GM18858 (cell line): ENCODE measurements around the gene CNDP2.

Source experiments
- ATAC-seq: cut with Tn5 transposase; IDR thresholded peaks from one replicate; pipeline ENCODE4 v1.9.1; 2021; ENCODE audit not compliant: unreplicated experiment

The CNDP2 gene

DNA sequence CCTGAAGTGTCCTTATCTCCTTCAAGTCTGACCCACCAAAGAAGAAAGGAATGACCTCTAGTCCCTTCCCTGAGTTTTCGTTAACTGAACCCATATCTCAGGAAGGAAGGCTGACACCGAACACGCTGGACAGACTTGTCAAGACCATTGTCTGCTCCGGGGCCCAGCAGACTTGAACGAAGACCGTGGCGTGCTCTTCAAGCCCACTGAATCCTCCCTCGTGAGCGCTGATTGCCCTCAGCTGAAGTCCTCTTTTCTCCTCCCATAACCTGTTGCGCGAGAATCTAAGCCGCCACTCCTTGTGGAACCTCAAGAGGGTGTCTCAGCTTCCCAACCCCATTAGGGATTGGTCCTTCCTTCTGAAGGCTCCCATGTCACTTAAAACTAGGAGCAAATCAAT is 37.5 kb downstream of the CNDP2 start:
- ATAC-seq = no peak

DNA sequence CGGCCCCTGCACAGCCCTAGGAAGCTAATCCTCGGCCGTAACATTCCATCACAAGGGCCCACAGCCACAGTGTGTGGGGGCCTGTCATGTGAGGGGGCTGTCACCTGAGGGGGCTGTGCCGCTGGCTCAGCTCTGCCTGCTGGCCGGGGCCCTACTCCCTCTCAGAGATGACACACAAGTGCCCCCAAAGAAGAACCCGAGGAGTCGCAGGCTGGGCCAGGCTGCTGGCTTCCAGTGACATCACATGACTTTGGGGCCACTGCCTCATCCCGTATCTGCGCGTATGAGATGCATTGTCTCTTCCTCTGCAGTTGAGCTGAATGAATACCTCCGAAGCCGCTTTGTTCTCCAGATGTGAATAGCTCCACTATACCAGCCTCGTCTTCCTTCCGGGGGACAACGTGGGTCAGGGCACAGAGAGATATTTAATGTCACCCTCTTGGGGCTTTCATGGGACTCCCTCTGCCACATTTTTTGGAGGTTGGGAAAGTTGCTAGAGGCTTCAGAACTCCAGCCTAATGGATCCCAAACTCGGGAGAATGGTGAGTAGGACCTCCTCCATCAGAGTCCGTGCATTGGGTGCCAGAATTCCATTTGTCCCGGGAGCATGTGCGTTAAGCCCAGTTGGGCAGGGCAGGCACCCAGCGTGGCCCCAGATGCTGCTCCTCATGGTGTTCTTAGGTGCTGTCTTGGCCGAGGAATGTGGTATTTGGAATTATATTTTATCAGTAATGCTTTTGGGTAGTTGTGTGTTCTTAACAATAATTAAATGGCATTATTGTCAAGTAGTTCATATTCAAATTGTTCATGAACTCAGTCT is 38.2 kb downstream of the CNDP2 start, which contains the start of gene CNDP1:
TSS of gene CNDP1 (plus strand) at position 351 of the 820 bp plus-strand sequence. CDS start at position 519, 168 bp downstream.
- no peak for ATAC-seq

DNA sequence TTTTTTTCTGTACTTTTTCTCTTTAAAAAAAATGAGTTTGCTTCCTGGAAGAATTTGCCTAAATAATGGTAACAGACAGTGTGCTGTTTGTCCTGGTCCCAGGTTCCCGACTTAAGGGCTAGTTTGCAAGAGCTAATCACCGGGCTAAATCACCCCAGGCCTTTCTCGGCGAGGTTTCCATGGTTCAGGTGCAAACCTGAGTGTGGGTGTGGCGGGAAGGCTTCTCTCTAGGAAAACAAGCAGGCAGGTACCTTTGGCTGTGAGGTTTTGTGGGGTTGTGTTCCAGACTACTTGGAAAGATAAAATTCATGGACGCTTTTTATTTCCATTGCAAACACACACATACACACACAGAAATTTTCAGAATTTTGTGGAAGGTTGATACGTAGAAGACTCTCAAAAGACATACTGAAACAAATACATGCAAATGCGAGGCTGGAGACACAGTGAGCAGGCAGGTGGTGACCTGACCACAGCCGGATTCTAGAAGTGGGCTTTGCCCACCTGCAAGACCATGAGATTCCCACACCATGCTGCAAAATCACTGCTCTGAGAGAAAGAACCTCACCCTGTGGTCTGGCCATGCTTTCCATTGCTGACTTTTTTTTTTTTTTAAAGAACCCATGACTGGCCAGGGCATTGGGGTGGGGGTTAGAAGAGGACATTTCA is 39.0 kb downstream of the CNDP2 start:
- no peak for ATAC-seq

DNA sequence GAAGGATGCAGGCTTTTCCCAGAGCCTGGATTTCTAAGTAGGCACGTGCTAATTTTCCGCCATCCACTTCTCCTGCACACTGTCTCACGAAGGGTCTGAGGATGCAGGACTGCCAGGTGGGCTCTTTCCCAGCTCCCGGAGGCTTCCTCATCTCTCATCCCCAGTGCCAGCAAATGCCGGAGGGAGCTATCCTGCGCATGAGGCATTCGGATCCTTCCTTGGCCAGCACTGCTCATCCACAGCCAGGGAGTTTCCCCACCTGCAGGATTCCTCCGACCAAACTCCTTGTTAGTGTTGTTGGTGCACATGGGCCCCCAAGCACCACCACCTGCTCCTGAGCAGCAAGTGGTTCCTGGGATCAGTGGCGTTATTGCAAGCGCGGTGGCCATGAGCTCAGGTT is 43.1 kb downstream of the CNDP2 start:
- no peak for ATAC-seq

DNA sequence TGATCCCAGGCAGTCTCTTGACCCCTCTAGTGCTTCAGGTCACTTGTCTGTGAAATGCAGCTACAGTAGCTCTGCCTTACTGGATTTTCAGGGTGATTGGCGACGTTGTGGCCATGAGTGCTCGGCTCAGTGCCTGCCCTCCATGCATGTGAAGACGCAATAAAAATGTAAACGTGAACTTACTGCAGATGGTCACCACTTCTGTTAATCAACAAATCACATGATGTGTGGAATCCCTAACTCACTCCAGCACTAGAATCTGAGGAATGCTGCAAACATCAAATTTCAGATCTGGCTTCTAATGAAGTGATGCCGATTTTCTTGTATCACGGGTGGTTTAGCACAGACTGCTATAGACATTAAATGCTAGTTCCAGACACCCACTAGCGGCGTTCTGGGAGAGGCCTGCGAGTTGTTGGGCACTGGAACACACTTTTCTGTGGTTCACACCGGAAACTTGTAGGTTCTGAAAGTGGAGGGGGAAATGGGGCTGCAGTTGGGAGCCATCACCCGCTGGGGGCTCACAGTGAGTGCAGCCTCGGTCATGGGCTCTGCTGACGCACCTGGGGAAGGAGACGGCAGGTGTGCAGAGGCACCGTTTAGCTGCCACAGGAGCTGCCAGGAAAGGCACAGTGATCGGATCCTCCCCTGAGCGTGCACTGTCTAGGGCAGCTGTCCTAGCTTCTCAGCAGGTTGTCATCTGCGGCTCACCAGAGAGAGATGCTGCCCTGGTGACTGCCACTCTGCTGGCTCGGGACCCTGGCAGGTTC is 44.7 kb downstream of the CNDP2 start:
- no peak for ATAC-seq

DNA sequence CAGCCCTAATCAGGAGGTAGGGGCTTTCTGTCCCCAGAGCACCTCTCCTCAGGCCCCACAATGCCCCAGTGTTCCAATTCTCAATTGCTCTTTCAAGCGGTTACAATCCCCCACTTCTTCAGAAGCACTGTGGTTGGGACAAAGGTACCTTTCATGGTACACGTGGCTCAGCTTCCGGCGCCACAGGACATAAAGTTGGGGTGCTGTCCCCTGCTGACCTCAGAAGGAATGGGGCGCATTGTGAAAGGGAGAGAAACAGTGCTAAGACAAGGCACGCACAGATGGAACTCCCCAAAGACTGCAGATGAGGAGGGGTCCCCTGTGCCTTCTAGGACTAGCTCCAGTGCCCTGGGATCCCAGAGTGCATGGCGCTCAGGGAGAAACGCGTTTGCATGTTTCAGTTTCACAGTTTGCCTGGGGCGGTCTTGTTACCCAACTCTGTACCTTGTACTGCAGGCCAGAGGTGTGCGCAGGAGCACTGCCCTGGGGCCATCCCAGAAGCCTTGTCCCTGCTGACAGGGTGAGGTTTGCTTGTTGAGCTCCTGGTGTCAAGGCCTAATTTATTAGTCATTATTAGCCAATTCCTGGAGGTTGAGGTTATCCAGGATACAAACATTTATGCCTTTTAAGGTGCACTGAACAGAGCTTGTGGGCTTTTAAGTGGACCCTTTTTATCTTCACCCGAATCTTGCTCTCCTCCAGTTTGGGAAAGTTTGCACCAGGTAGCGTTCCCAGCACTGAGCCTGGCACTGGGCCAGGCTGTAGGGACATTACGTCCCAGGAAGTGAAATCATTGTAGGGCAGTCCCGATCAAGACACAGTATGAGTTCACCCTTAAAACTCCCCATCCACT is 45.8 kb downstream of the CNDP2 start:
- no peak for ATAC-seq

DNA sequence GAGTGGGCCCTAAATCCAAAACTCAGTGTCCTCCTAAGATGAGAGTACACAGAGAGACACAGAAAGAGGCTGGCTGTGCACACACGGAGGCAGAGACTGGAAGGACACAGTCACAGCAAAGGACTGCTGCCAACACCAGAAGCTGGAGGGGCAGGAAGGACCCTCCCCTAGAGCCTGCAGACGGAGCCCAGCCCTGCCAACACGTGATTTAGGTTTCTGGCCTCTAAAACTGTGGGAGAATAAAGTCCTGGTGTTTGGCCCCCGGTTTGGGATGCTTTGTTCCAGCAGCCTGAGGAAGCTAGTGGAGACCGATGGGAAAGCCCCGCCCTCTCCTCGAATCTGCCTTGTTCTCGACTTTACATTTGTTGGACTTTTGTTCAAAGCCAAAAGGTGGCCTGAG is 48.7 kb downstream of the CNDP2 start:
- ATAC-seq = no peak

DNA sequence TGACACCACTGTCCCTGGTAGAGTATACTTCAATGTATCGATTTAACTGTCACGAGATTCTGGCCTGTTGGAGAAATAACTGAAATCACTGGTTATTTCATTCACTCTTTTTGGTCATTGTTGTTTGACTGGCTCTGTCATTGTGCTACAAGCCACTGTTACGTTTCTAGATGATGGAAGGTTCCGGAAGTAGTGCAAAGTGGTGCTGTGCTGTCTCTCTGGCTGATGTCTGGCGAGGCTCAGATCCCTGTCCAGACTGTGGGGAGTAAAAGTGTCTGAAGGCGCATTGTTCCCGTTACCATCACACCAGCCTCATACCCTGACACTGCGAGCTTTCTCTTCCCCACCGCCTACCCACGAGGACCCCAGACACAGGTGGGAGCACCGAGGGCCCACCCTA is 49.8 kb downstream of the CNDP2 start:
- ATAC-seq = no peak

DNA sequence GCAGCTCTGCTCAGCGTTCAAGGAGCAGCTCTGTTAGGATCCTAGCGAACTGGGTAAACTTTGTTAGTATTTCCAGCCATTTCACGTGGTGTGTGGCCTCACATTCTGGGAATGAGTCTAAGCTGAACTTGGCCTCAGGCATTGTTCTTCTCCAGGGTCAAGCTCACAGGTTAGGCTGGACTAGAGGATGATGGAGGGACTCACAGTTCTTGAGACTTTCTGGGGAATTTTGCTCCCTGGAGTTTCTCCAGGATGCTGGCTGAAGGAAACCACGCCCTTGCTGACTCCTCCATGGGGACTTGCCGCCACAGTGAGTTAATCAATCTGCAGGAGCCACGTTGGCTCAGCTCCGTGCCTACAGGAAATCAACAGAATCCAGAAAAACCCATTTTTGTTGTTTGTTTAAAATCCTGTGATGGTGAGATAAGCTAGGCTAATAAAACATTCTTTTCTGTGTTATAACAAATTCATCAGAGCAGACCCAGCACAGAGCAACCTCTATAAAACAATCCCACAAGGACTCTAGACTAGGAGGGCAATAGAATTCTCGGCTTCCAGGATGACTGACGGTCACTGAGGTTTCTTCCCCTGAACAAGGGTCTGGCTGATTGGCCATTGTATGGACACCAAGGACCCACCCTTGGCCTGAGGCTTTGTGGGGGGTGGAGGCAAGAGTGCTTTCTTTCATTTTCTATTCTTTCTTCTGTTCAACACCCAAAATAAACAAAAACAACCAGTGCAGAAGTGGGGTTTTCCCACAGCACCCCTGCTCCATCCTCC is 50.8 kb downstream of the CNDP2 start:
- ATAC-seq = no peak

DNA sequence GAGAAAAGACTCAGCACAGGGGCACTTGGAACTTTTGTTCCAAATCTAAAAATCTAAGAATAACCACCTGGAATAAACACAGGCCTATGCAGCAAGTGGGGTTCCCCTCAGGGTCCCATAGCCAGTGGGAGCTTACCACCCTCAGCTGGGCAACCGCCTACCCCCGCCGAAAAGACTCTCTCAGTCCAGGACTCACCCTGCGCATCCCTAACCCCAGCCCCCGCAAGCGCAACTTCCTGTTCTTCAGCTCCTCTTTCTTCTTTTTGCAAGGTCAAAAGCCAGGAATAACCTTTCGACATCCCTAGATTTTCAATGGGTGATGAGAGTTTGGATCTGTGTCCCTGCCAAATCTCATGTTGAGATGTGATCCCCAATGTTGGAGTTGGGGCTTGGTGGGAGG is 51.7 kb downstream of the CNDP2 start:
- no peak for ATAC-seq

DNA sequence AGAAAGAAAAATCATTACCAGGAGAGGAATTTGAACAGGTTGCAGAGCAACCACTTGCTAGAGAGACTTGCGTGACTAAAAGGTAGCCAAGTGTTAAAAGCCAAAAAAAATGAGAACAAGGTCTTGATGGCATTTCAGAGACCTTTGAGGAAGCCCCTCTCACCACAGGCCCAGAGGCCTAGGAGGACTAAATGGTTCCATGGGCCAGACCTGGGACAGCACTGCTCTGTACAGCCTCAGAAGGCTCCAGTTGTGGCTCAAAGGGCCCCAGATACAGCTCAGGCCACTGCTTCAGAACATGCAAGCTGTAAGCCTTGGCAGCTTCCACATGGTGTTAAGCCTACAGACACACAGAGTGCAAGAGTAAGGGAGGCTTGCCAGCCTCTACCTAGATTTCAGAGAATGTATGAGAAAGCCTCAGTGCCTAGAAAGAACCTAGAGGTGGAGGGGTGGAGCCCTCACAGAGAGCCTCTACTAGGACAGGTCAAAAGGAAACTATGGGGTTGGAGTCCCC is 53.5 kb downstream of the CNDP2 start:
- no peak for ATAC-seq

DNA sequence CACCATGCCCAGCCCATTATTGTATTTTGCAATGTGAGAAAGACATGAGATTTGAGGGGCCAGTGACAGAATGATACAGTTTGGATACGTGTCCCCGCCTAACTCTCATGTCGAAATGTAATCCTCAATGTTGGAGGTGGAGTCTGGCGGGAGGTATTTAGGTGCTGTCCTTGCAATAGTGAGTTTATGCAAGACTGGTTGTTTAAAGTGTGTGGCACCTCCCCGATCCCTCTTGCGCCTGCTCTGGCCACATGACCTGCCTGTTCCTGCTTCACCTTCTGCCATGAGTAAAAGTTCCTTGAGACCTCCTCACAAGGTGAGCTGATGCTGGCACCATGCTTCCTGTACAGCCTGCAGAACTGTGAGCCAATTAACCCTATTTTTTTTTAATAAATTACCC is 54.7 kb downstream of the CNDP2 start:
- ATAC-seq = no peak

DNA sequence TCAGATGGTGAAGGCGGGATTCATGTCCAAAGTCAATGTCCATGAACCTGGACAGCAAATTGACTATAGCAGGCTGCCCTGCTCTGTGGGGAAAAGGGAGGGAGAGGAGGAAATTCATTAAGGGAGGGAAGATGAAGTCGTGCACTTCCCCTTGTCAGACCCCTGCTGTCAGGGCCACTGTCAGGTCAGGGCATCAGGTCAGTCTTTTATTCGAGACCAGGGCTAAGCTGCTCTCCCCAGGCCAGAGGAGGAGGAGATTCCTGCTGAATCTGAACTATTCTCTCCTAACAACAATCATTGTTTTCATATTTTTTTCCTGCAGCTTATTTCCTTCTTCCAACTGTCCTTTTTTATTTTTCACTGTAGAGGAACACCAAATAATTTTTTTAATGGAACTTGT is 55.3 kb downstream of the CNDP2 start:
- ATAC-seq = no peak

DNA sequence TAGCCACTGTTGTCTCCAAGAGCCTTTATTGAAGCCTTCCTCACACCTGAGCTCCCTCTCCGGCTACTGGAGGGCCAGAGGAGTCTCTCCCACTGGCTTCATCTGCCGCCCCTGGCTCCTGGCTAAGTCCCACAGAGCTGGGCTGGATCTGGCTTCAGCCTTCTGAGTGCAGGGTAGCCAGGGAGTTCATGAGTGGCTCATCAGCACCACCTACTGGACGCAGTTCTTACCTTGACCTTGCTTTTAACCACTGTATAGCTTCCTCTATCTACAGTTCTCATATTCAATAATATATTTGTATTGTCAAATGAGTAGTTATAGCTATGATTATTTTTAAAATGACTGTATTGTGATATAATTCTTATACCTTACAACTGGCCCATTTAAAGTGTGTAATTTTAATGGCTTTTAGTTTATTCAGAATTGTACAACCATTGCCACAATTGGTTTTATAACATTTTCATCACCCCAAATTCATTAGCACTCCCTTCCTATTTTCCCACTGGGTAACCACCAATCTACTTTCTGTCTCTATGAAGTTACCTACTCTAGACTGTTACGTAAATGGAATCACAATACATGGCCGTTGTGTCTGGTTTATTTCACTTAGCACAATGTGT is 55.9 kb downstream of the CNDP2 start:
- peak; percentile 98 for ATAC-seq

DNA sequence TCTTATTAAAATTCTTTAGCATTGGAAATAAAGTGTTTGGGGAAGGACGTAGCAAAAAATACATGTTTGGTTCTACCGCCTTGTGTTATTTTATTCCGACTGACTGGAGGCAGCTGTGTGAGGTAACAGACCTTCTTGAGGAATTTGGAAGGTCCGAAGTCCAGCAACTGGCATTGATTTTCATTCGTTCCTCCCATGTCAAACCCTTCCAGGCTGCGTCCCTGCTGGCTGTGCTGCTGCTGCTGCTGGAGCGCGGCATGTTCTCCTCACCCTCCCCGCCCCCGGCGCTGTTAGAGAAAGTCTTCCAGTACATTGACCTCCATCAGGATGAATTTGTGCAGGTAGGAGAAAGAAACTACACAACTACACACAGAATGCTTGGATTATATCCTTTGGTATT is 60.0 kb downstream of the CNDP2 start:
- no peak for ATAC-seq

DNA sequence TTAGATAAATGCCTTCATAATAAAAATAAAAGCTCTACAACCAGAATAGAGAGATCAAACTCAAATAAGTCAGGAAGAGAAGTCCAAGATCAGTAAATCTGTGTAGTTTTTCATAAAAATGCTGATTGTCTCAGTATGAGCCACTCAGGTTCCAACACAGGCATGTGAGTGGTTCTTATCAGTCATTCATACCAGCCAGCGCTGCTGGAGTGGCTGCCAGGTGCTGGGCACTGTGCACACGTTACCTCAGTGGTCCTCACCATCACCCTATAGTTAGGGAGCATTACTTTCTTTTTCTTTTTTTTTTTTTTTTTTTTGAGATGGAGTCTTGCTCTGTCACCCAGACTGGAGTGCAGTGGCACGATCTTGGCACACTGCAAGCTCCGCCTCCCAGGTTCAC is 61.9 kb downstream of the CNDP2 start:
- ATAC-seq = no peak

DNA sequence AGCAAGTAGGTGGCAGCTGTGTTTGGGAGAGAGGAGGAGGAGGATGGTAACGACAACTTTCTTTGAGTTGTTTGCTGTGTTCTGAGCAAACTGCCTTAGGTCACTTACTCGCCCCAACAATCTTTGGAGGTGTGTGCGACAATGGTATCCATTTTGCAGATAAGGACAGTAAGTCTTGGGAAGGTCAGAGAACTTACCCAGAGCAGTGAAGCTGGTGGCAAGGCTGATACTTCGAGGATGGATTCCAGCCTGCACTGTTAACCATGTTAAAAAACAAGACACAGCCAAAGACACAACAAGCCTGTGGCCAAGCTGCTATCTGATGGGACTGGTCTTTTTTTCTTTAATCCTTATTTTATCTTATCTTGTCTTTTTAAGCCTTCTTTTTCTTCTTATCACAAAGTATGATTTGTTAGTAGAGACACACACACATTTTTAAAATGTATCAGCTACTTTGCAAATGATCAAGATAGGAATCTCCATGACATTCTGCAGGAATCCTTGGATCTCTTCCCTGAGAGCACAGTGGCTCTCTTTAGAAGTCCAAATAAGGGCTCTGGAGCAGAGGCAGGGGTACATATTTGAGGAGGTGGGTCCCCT is 66.1 kb downstream of the CNDP2 start:
- no peak for ATAC-seq

DNA sequence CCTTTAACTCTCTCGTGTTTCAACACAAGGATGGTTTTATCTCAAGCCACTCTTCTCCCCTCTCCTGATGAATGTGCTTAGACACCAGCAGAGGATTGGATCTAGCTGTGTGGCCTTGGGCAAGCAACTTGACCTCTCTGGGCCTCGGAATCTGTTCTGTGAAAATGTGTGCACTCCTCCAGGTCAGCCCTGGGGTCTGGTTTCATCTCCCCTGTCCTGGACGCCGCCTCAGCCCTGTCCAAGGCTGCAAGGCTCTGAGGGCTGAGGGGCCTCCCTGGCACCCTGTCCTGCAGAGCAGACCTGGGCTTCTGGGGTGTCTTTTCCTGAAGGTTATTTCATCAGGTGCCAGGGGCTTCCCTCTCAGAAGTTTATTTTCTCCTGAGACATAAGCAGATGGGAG is 66.6 kb downstream of the CNDP2 start:
- no peak for ATAC-seq

DNA sequence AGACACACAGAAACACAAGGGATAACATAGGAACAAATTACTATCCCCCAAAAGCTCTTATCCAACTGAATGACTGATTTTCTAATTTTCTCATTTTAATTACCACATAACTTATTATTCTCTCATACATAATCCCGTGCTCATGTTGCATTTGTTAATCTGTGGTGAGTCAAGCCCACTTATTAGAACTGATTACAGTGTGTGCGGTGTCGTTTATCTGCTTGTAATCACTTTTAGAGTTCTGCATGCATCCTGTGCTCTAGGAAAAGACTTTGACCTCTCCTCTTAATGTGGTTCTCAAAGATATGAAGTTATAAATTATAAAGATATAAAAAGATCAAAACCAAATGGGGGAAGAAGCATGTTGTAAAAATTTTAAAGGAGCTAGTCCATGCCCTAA is 67.8 kb downstream of the CNDP2 start:
- no peak for ATAC-seq
